ENCODE results near the gene HOXA7. TPM values are rescaled to one million over a fixed set of nuclear protein-coding genes. Genes with fewer than 3 reads are reported as not detected.

HOXA7 gene
- total and polyA plus RNA-seq, 2 donors (not counting 3 experiments of a cell fraction or from before 2014, with no cell fraction given): 18.1 to 18.5 TPM

DNA sequence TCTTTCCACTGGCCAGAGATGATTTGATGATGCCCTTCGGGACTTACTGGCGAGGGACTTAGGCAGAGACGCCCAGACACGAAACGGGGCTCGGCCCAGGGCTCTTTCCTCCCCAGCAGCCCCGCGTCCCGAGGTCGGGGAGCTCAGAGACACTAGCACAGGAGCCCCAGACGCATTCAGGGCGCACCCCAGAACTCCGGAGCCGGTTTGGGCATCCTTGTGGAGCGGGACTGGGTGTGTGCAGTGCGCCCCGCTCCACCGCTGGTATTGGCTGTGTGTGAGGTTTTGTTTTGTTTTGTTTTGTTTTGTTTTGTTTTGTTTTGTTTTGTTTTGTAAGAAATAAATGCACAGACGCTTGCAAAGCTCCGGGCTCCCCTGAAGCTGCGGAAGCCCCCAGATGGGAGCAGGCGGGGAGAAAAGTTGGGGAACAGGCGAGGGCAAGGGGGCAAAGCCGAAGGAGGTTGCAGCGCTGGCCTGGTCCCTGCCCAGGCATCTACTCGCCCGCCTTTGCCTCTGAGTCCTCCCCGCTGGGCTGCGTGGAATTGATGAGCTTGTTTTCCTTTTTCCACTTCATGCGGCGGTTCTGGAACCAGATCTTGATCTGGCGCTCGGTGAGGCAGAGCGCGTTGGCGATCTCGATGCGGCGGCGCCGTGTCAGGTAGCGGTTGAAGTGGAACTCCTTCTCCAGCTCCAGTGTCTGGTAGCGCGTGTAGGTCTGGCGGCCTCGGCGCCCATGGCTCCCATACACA, 11.1 kb downstream of the HOXA7 start:
- DNase-seq (ENCODE audit: low read depth, low spot score): no peak
- no peak for TF ChIP-seq JUN (IDR thresholded peaks at IDR 0.05; ENCODE audit: borderline replicate concordance, insufficient read depth, insufficient read length, low read depth)
- TF ChIP-seq, protein P1, sequence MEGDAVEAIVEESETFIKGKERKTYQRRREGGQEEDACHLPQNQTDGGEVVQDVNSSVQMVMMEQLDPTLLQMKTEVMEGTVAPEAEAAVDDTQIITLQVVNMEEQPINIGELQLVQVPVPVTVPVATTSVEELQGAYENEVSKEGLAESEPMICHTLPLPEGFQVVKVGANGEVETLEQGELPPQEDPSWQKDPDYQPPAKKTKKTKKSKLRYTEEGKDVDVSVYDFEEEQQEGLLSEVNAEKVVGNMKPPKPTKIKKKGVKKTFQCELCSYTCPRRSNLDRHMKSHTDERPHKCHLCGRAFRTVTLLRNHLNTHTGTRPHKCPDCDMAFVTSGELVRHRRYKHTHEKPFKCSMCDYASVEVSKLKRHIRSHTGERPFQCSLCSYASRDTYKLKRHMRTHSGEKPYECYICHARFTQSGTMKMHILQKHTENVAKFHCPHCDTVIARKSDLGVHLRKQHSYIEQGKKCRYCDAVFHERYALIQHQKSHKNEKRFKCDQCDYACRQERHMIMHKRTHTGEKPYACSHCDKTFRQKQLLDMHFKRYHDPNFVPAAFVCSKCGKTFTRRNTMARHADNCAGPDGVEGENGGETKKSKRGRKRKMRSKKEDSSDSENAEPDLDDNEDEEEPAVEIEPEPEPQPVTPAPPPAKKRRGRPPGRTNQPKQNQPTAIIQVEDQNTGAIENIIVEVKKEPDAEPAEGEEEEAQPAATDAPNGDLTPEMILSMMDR (IDR thresholded peaks at IDR 0.05; ENCODE audit: extremely low read depth in 1 of 2, insufficient read depth in 1 of 2, low read depth in 1 of 2, low read length in 2 of 2): no peak
- no peak for TF ChIP-seq FOS (IDR thresholded peaks at IDR 0.05; ENCODE audit: borderline replicate concordance, insufficient read depth, low read length)
- no peak for TF ChIP-seq EZH2 (IDR thresholded peaks at IDR 0.05; ENCODE audit: borderline replicate concordance, low read depth, low read length, severe bottlenecking)
- no peak for TF ChIP-seq GATA2 (IDR thresholded peaks at IDR 0.05; ENCODE audit: insufficient read depth, insufficient read length, low read depth, low read length)
- TF ChIP-seq, protein P2, sequence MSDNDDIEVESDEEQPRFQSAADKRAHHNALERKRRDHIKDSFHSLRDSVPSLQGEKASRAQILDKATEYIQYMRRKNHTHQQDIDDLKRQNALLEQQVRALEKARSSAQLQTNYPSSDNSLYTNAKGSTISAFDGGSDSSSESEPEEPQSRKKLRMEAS (IDR thresholded peaks at IDR 0.05; ENCODE audit: insufficient read depth, insufficient read length): no peak
- no peak for TF ChIP-seq POLR2A (IDR thresholded peaks at IDR 0.05; ENCODE audit: low read depth, low read length)
- TF ChIP-seq MYC (IDR thresholded peaks at IDR 0.05; ENCODE audit: low read depth, low read length): no peak
- no peak for TF ChIP-seq POLR2AphosphoS5 (IDR thresholded peaks at IDR 0.05; ENCODE audit: insufficient read depth, low read depth, low read length)
- Histone ChIP-seq H2AFZ (ENCODE audit: low read depth, low read length) (no peak overlapping the region), H3K27me3 (ENCODE audit: control insufficient read depth in 2 of 2, insufficient read depth in 2 of 2, low read length in 2 of 2) (no peaks in the 10 kb centered on the region), H4K20me1 (replicated peaks; ENCODE audit: control insufficient read depth, extremely low read depth, insufficient read depth, low read length) (no peaks in the 10 kb centered on the region), H3K4me3 (replicated peaks in 1 of 3; ENCODE audit: insufficient read depth in 1 of 3, low read depth in 1 of 3, low read length in 3 of 3) (peak overlapping the region in 2 of 3 experiments; percentile 23 to 50), H3K9me1 (replicated peaks; ENCODE audit: control insufficient read depth, extremely low read depth, insufficient read depth, low read length) (no peaks in the 10 kb centered on the region), H3K4me1 (ENCODE audit: control insufficient read depth, extremely low read depth, insufficient read depth, low read length) (peaks cover 73% of the 10 kb centered on the region), H3K9me3 (replicated peaks; ENCODE audit: control insufficient read depth, insufficient read depth, low read length) (no peaks in the 10 kb centered on the region), H3K9ac (replicated peaks; ENCODE audit: extremely low read depth, insufficient read depth, low read length) (peak overlapping the region; percentile 47), H3K79me2 (ENCODE audit: control insufficient read depth, insufficient read depth, low read length) (peaks cover 97% of the 10 kb centered on the region), H3K4me2 (ENCODE audit: insufficient read depth, low read length) (peak overlapping the region; percentile 76), H3K27ac (ENCODE audit: insufficient read depth, low read depth, low read length) (peak overlapping the region; percentile 64), H3K36me3 (ENCODE audit: control insufficient read depth in 2 of 2, extremely low read depth in 1 of 2, insufficient read depth in 2 of 2, low read length in 2 of 2) (peaks cover 0 to 19% of the 10 kb centered on the region in 2 experiments)
- POLR2A ChIA-PET: interaction anchor here (0.6 to 1.6 kb wide), 2 partner anchors 15 to 237 kb away, joined by 4 read pairs; no protein-coding TSS in a partner anchor
- dilution Hi-C loops (cut with MboI; ENCODE audit: extremely low pct_ligation_motif_present, low sequenced_read_pairs) (no loop called here), intact Hi-C loops (cut with micrococcal nuclease) (no loop called here)
- peak; percentile 42 for FAIRE-seq
- no TSS peak for BruUV-seq (replicated peaks)
- CTCF ChIA-PET: interaction anchor here (0.7 to 7.0 kb wide), 17 partner anchors 10 to 776 kb away, joined by 3 to 72 read pairs (median 5); partner anchors contain the start of gene HOXA7
